GM19099 (cell line): Measurements from ENCODE around the gene PLA2G6.

Experiments
- POLR2A ChIP-seq: IDR thresholded peaks from 3 replicates; pipeline ENCODE4 v1.6.1; 2011; ENCODE audit warnings: low read depth; ENCODE audit not compliant: insufficient read length; ENCODE audit errors: extremely low read depth

PLA2G6 gene

DNA sequence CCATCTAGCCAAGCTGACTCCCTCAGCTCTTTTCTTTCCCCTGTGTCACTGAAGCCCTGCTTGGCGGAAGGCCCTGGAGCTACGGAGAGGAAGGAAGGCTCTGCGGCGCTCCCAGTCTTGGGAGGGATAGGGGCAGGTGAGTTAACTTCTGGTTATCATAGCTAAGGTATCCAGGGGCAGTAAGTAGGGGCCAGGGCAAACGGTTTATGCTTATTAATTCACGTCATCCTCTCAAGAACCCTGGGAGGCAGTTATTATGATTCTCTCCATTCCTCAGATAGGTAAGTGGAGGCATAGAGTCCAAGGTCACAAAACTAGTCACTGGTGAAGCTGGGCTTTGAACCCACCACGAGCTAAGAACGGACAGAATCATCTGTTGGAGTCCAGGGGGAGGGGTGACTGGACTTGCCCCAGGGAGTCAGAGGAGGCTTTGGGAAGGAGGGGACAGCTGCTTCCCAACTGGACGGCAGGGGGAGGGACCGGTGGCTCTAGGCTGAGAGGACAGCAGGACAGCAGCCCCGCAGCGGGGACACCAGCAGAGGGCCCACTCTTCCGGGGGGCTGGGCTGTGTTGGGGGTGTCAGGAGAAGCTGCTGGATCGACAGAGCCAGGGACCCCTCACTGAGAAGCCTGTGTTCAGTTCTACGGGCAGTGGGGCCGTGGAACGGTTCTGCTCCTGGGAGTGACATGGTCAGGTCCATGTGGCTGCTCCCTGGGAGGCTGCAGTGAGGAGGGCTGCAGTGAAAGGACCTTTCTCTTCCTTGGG is 74.6 kb downstream of the PLA2G6 start:
- TF ChIP-seq POLR2A = no peak

GRCh38 chr22:38104084-38104483 is 77.5 kb downstream of the PLA2G6 start:
- no peak for TF ChIP-seq POLR2A

DNA sequence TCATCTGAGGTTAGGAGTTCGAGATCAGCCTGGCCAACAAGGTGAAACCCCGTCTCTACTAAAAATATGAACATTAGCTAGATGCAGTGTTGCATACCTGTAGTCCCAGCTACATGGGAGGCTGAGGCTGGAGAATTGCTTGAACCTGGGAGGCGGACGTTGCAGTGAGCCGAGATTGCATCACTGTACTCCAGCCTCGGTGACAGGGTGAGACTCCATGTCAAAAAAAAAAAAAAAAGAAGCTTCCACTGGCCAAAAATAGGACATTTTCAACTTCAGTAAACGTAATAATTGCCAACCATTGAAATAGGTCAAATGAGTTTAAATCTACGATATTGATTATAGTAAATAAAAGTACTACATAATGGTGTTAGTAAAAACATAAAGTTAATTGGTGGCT is 78.0 kb downstream of the PLA2G6 start:
- no peak for TF ChIP-seq POLR2A

GRCh38 chr22:38098410-38099249 is 83.0 kb downstream of the PLA2G6 start:
- no peak for TF ChIP-seq POLR2A

DNA sequence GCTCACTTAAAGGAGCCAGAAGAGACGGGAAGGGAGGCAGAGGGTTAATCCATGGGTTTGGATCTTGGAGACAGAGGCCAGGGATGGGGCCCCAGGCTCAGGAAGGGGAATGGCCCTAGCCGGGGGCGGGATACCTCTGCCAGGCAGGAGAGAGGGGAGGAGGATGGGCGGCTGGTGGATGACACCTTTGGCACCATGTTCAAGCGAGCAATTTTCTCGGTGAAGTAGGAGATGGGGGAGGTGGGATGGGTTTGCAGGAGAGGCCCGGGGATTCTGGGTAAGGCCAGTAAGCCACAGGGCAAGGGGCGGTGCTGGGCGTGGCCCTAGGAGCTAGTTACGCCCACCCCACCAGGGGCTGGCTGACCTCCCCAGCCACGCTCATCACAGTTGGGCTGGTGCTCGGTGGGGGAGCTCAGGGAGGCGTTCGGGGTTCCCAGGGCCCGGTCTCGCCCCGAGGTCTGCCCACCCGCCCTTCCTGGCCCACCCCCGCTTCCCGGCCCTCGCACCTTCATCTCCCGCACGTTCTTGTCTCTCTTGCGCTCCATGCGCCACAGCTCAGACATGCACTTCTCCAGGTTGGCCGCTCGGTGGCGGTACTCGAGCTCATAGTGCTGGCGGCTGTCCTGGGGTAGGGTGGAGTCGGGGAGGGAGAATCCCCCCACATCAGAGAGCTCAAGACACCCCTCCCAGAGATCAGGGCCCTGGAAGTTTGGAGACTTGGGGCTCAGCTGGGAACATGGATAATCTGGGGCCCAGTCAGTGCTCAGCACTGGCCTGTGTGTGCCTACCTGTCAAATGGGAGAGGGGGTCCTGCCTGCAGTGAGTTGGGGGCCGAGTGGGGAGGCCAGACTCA is 83.8 kb downstream of the PLA2G6 start:
- no peak for TF ChIP-seq POLR2A

GRCh38 chr22:38097058-38097457 is 84.6 kb downstream of the PLA2G6 start:
- TF ChIP-seq POLR2A = no peak

DNA sequence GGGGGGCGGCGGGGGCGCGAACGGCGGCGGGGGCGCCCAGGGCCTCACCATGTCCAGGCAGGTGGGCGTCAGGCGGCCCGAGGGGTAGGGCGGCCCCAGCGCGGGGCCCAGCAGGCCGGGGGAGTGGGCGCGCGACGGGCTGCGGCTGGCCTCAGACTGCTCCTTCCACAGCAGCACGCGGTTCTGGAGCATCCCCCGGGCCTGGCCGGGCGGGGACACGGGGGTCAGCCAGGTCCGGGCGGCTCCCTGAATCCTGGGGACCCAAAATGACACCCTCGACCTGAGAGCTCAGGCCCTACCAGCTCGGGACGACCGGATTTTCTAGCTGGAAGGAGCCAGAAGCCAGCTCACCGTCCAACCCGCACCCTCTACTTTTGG is 92.2 kb downstream of the PLA2G6 start:
- no peak for TF ChIP-seq POLR2A

GRCh38 chr22:38088629-38089473 is 92.8 kb downstream of the PLA2G6 start:
- TF ChIP-seq POLR2A = no peak

- TF ChIP-seq POLR2A = no peak
Measured at GRCh38 chr22:38087855-38088254, 93.8 kb downstream of the PLA2G6 start.

- TF ChIP-seq POLR2A = no peak
Measured at GRCh38 chr22:38086942-38087341, 94.7 kb downstream of the PLA2G6 start.

DNA sequence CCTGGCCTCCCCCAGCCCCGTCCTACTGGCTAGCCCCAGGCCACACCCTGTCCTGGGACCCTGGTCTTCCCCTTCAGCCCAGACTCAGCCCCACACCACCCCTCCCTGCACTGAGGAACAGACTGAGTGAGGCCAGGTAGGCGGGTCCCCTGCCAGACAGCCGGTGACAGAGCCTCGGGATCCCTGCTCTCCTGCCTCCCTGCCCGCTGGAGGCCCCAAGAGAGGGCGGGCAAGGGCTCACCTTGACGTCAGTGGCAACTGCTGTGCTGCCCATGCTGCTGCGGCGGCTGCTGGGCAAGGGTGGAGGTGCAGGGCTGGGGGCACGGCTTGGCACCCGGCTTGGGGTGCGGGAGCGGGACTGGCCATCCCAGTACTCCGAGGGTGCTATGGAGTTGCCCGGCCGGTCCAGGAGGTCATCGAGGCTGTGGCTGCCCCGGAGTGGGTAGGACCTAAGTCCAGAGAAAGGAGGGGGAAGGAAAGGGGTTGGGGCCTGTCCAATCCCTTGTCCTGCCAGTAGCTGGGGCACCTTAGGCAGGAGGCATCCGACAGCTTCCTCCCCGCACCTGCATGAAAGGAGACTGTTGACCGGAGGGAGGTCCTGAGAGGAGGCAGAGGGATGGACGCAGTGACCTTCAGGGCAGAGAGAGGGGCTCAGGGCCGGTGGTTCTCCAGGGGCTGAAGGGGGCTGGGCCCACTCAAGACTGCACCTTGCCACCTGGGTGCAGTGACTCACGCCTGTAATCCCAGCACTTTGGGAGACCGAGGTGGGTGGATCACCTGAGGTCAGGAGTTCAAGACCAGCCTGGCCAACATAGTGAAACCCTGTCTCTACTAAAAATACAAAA is 95.4 kb downstream of the PLA2G6 start:
- no peak for TF ChIP-seq POLR2A

DNA sequence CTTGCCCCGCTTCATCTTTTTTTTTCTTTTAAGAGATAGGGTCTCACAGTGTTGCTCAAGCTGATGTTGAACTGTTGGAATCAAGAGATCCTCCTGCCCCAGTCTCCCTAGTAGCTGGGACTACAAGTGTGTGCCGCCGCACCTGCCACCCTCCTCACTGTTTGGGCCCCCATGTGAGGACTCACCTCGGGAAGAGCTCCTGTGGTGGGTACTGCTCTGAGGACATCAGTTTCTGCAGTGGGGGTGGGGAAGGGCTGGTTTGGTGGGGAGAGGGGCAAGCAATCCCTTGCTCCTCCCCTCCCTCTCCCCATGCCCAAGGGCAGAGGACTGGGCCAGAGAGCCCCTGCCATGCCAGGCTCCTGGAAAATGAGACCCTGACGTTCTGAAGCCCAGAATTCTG is 96.1 kb downstream of the PLA2G6 start:
- TF ChIP-seq POLR2A = no peak

- no peak for TF ChIP-seq POLR2A
Measured at GRCh38 chr22:38085056-38085455, 96.6 kb downstream of the PLA2G6 start.

DNA sequence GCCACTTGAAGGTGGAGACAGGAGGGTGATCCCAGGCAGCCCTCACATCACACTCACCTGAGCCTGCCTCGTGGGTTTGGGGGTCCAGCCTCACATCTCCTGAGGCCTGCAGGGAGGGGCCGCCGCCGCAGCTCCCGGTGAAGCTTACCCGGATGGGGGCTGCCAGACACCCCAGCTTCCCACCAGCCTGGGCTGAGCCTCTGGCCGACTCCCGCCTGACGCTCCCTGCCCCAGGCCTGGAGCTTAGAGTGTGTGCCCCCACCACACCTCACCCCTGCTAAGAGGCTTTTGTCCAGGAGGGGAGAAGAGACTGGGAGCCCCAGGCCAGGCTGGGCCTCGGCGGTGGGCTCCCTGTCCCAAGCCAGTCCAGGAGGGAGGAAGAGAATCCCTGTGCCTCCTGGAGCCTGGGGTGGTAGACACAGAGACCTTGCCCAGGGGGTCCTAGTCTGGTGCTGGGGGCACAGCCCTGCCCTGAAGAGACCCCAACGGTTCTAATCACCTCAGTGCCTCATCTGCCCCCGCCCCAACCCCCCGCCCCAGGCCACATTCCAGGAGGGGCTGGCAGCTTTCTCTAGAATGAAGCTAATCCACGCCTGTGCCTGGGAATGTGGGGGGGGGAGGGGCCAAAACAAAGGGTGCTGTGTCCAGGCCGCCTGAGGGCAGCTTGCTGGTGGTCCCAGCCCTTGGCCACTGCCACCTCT is 97.5 kb downstream of the PLA2G6 start, which contains the start of gene SLC16A8:
SLC16A8 (minus strand) TSS at position 254 of the 701 bp plus-strand sequence. CDS start 1,311 bp downstream, outside the sequence.
- TF ChIP-seq POLR2A = no peak
